ENCODE data around the gene HARBI1. TPM values are rescaled to one million over a fixed set of nuclear protein-coding genes. Genes with fewer than 3 reads are reported as not detected.

HARBI1 gene, protein sequence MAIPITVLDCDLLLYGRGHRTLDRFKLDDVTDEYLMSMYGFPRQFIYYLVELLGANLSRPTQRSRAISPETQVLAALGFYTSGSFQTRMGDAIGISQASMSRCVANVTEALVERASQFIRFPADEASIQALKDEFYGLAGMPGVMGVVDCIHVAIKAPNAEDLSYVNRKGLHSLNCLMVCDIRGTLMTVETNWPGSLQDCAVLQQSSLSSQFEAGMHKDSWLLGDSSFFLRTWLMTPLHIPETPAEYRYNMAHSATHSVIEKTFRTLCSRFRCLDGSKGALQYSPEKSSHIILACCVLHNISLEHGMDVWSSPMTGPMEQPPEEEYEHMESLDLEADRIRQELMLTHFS
- total RNA-seq (2.2 and 3.8 TPM in 2 replicates), polyA plus RNA-seq (6.9 and 9.8 TPM in 2 replicates)

DNA sequence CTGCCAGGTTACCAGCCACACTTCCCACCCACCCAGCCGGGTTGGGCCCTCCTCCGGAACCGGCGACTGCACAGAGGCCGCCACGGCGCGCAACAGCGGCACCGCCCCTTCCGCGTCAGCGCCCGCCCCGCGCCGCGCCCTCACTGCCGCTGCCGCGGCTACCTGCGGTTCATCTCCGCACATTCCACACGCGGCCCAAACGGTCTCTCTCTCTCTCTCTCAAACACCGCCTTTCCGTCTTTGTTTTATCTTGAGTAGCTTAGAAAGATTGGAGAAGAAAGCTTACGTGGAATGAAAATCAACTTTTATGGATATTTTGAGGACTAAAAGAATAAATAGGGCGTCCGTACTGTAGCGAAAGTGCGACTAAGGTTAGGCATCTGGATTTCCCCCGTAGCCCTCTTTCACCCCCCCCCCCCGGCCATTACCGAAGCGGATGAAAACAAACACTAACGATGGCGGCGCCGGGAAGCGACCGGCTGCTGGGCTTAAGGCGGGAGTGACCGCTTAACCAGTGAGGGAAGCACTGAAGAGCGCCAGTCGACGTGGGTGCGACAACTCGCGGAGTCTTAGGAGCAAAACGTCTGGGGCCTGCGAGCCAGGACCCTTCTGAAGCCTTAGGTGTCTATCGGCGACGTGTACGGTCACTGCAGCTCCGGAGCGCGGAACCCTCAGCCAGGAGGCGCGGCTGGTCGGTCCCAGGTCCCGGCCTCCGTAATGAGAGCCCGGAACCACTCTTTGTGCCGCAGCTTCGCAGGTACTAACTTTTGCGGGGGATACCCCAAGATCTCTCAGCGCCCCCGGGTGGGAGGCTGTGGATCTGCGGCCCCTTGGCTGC is at the start of gene HARBI1, which contains the start of gene ATG13:
Gene HARBI1 (minus strand): TSS at position 94 of the 838 bp plus-strand sequence. CDS start 990 bp downstream, outside the sequence.
Gene ATG13 (plus strand): TSS at position 420 of the 838 bp plus-strand sequence. CDS start 26,739 bp downstream, outside the sequence.
- H3K9me3 ChIP-seq (ENCODE audit: low read depth): no peaks in the 10 kb centered on the region
- peaks cover 4% of the 10 kb centered on the region for H3K36me3 ChIP-seq
- DNase-seq (ENCODE audit: low read depth in 1 of 2, low spot score in 1 of 2): peak; percentile 94 to 95
- no peaks in the 10 kb centered on the region for H3K27me3 ChIP-seq
- TF ChIP-seq, protein P1, sequence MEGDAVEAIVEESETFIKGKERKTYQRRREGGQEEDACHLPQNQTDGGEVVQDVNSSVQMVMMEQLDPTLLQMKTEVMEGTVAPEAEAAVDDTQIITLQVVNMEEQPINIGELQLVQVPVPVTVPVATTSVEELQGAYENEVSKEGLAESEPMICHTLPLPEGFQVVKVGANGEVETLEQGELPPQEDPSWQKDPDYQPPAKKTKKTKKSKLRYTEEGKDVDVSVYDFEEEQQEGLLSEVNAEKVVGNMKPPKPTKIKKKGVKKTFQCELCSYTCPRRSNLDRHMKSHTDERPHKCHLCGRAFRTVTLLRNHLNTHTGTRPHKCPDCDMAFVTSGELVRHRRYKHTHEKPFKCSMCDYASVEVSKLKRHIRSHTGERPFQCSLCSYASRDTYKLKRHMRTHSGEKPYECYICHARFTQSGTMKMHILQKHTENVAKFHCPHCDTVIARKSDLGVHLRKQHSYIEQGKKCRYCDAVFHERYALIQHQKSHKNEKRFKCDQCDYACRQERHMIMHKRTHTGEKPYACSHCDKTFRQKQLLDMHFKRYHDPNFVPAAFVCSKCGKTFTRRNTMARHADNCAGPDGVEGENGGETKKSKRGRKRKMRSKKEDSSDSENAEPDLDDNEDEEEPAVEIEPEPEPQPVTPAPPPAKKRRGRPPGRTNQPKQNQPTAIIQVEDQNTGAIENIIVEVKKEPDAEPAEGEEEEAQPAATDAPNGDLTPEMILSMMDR (IDR thresholded peaks at IDR 0.05; ENCODE audit: low read depth, low read length): peak; percentile 88
- H3K27ac ChIP-seq: peak within 1 kb of the TSS; percentile 98
- H3K4me1 ChIP-seq (ENCODE audit: low read depth): peaks cover 9% of the 10 kb centered on the region
- H3K4me3 ChIP-seq: peak within 1 kb of the TSS; percentile 95

DNA sequence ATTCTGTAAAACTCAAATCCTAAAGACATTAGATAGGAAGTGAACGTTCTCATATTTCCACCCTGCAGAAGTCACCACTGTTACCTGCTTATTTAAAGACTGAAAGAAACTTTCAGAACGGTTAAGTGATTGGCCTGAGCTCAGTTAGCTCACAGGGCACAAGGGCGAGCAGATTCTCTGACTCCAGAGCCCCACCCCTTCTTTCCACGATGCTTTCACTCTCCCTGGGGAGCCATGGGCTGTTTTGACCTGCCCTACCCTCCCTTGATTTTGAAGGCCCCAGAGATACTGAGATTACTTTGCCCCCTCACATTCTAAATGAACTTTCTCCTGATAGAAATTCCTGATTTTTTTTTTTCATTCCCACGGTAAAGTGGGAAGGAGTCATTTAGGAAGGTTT is 49.5 kb upstream of the HARBI1 start:
- no peak overlapping the region for H3K27ac ChIP-seq
- no peak overlapping the region for H3K4me3 ChIP-seq
- DNase-seq (ENCODE audit: low read depth in 1 of 2, low spot score in 1 of 2): no peak
- no peaks in the 10 kb centered on the region for H3K9me3 ChIP-seq (ENCODE audit: low read depth)
- H3K4me1 ChIP-seq (ENCODE audit: low read depth): peaks cover 9% of the 10 kb centered on the region
- H3K36me3 ChIP-seq: peaks cover 43% of the 10 kb centered on the region
- TF ChIP-seq, protein P1 (IDR thresholded peaks at IDR 0.05; ENCODE audit: low read depth, low read length): no peak
- H3K27me3 ChIP-seq: no peaks in the 10 kb centered on the region

DNA sequence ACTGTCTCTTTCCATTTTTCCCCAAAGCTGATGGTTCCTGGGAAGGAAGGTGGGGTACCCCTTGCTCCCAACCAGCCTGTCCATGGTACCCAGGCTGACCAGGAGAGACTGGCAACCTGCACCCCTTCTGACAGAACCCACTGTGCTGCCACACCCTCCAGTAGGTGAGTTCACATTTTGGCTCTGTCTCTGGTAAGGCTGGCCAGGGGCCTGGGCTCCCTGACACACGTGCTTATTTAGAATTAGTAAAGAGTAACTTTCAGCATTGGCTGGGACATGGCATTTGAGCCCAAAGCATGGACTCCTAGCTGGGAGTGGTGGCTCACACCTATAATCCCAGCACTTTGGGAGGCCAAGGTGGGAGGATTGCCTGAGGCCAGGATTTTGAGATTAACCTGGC is 48.3 kb upstream of the HARBI1 start:
- Histone ChIP-seq H3K36me3 (peaks cover 35% of the 10 kb centered on the region), H3K27ac (no peak overlapping the region)
- DNase-seq (ENCODE audit: low read depth in 1 of 2, low spot score in 1 of 2): no peak

DNA sequence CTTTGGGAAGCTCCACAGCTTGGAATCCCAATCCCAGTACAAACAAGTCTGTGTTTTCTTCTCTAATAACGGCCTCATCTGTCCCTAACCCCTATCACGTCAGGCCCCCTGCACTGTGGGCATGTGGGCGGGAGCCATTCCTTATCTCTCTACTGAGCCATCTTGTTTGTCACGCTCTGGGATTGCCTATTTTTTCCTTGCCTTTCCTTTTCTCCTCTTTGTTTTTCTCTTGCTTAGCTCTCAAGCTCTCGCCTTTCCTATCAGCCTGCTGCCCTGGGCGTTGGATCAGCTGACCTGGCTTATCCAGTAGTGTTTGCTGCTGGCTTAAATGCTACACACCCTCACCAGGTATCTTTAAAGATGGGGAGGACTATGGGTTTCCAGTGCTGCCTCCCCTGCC is 47.6 kb upstream of the HARBI1 start:
- Histone ChIP-seq H3K27ac (peak overlapping the region; percentile 85), H3K36me3 (peaks cover 35% of the 10 kb centered on the region), H3K4me1 (ENCODE audit: low read depth) (peaks cover 8% of the 10 kb centered on the region), H3K9me3 (ENCODE audit: low read depth) (no peaks in the 10 kb centered on the region), H3K4me3 (no peak overlapping the region), H3K27me3 (no peaks in the 10 kb centered on the region)
- DNase-seq (ENCODE audit: low read depth in 1 of 2, low spot score in 1 of 2): no peak
- TF ChIP-seq, protein P1 (IDR thresholded peaks at IDR 0.05; ENCODE audit: low read depth, low read length): no peak

More for the DNA sequence above, 48.3 kb upstream of the HARBI1 start:
- TF ChIP-seq, protein P1 (IDR thresholded peaks at IDR 0.05; ENCODE audit: low read depth, low read length): no peak
- Histone ChIP-seq H3K4me3 (no peak overlapping the region), H3K4me1 (ENCODE audit: low read depth) (peaks cover 9% of the 10 kb centered on the region), H3K27me3 (no peaks in the 10 kb centered on the region), H3K9me3 (ENCODE audit: low read depth) (no peaks in the 10 kb centered on the region)

DNA sequence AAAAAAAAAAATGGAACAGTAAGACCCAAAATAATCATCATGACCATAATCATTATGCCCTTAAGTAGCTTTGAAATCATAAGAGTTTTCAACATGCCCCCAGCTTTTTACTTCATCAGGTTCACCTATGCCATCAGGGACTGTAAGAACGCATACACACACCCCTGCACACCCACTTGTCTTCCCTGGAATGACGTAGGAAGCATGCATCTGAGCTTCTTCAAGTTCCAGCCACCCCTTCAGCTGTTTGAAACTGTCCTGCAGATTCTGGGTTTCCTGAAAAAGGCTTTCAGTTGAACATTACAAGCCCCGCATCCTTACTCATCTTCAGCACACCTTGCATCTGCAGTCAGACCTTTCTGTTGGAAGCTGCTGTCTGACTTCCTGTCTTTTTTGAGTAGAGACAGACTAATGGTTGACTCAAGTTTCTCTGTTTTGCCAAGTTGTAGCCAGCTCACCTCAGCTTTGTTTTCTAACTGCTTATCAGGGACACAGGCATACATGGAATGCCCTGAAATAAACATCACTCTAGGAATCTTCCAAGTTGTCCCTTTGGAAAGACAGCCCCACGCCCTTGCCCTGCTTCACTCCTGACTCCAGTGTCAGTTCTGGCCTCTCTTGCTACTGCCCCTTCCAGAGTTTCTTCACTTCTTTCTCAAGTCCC is 46.4 kb upstream of the HARBI1 start:
- no peak for DNase-seq (ENCODE audit: low read depth in 1 of 2, low spot score in 1 of 2)
- peaks cover 4% of the 10 kb centered on the region for H3K4me1 ChIP-seq (ENCODE audit: low read depth)
- H3K27ac ChIP-seq: no peak overlapping the region
- peaks cover 35% of the 10 kb centered on the region for H3K36me3 ChIP-seq
- TF ChIP-seq, protein P1 (IDR thresholded peaks at IDR 0.05; ENCODE audit: low read depth, low read length): no peak
- H3K9me3 ChIP-seq (ENCODE audit: low read depth): no peaks in the 10 kb centered on the region
- no peak overlapping the region for H3K4me3 ChIP-seq
- no peaks in the 10 kb centered on the region for H3K27me3 ChIP-seq

Data from cardiac muscle cell (in vitro differentiated cells and primary cell).